Peyer's patch (tissue), 4 donors: ENCODE data around the gene LILRB4.
"Not testable (repeated sequence)": the region's sequence is repeated elsewhere in the genome, so short reads cannot be mapped to it uniquely, and the experiment has no call there.

Experiments
- POLR2A ChIP-seq, 2 donors: fragments of 450-650 bp; IDR thresholded peaks; one replicate each; pipeline ENCODE4 v1.5.1; 2017; ENCODE audit warnings: antibody characterized with exemption in 2 of 2, mild to moderate bottlenecking in 2 of 2, moderate library complexity in 2 of 2
- TF ChIP-seq, protein P1 (sequence below), 6 experiments: fragments of 450-650 bp in 4 of 6; fragments of 200-600 bp in 2 of 6; sonication (generic) in 1 of 6; IDR thresholded peaks; one replicate each; pipeline ENCODE4 v1.5.1; 2017 to 2019; ENCODE audit warnings: antibody characterized with exemption in 6 of 6, mild to moderate bottlenecking in 3 of 6, moderate library complexity in 1 of 6

GRCh38 chr19:54643583-54643982, 19.2 kb upstream of the LILRB4 start:
- TF ChIP-seq, protein P1, sequence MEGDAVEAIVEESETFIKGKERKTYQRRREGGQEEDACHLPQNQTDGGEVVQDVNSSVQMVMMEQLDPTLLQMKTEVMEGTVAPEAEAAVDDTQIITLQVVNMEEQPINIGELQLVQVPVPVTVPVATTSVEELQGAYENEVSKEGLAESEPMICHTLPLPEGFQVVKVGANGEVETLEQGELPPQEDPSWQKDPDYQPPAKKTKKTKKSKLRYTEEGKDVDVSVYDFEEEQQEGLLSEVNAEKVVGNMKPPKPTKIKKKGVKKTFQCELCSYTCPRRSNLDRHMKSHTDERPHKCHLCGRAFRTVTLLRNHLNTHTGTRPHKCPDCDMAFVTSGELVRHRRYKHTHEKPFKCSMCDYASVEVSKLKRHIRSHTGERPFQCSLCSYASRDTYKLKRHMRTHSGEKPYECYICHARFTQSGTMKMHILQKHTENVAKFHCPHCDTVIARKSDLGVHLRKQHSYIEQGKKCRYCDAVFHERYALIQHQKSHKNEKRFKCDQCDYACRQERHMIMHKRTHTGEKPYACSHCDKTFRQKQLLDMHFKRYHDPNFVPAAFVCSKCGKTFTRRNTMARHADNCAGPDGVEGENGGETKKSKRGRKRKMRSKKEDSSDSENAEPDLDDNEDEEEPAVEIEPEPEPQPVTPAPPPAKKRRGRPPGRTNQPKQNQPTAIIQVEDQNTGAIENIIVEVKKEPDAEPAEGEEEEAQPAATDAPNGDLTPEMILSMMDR (IDR thresholded peaks at IDR 0.05), result not testable (repeated sequence)
- not testable (repeated sequence) for TF ChIP-seq POLR2A (IDR thresholded peaks at IDR 0.05)
